ENCODE data around the gene KHDRBS1. TPM values are rescaled to one million over a fixed set of nuclear protein-coding genes. Genes with fewer than 3 reads are reported as not detected.

KHDRBS1 gene
- total and polyA plus RNA-seq, 9 of the 15 experiments (the other 6 are each of a cell fraction or from before 2014, with no cell fraction given) = 48.4 to 257 (median 114) TPM

DNA sequence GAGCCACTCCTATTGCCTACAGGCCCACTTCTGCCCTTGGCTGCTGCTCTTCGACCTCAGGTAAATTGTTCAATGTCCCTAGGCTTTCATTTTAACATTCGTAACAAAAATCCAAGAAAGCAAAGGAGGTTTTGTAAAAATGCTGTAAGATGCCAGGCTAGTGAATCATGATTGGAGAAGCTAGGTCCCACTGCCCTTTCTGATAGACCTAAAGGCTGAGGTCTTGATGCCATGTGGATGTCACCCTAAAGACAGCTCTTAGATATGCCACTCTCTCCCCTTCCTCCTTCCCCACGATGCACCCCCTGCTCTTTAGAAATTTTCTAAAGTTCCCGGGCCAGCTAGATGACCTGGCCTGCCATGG is 49.2 kb downstream of the KHDRBS1 start:
- no peaks in the 10 kb centered on the region for H3K9me1 ChIP-seq (ENCODE audit: control insufficient read depth, insufficient read depth, low read length)
- peak; percentile 18; the same call in 1 of the 2 replicates for TF ChIP-seq POLR2AphosphoS2 (IDR thresholded peaks at IDR 0.05; ENCODE audit: low read length)
- 0 out of 2 replicates have a peak, but pooled peaks have one; percentile 29 for TF ChIP-seq POLR2A (conservative IDR thresholded peaks at IDR 0.05)
- 0 out of 2 replicates have a peak, but pooled peaks have one; percentile 17 for TF ChIP-seq MYNN (IDR thresholded peaks at IDR 0.05)
- no peak for TF ChIP-seq MYNN (CRISPR knock-in tag; IDR thresholded peaks at IDR 0.05)
- TF ChIP-seq CHD2 (IDR thresholded peaks at IDR 0.05; ENCODE audit: low read depth, low read length) = no peak
- no peak for TF ChIP-seq NR3C1 (CRISPR knock-in tag; IDR thresholded peaks at IDR 0.05)
- peak; percentile 21; the same call in 1 of the 2 replicates for TF ChIP-seq PML (IDR thresholded peaks at IDR 0.05; ENCODE audit: low read length)
- TF ChIP-seq THAP12 (CRISPR knock-in tag; IDR thresholded peaks at IDR 0.05) = no peak
- 94% methylated on average over 4 of the region's 4 CpGs for WGBS (ENCODE audit: insufficient coverage, low coverage, missing lambda C conversion rate)
- no peak overlapping the region for H2AFZ ChIP-seq (ENCODE audit: low read depth, low read length)
- peak overlapping the region; percentile 61; the same call in 2 of the 3 replicates for H3K27ac ChIP-seq (ENCODE audit: extremely low read depth, low read depth, low read length)
- ATAC-seq (no peak), DNase-seq (ENCODE audit: extremely low read depth in 1 of 4, low spot score in 3 of 4) (no peak), FAIRE-seq (no peak)
- H3K9ac ChIP-seq (ENCODE audit: insufficient read depth in 1 of 2, low read depth in 2 of 2, low read length in 2 of 2) = peak overlapping the region; percentile 20 to 84; a peak in 3 of 4 replicates
- POLR2A ChIA-PET = interaction anchor here (0.5 to 3.6 kb wide), 9 partner anchors 9 to 385 kb away, joined by 3 to 17 read pairs (median 5); partner anchors contain the start of gene TMEM39B
- no peak overlapping the region for H3K4me3 ChIP-seq
- CTCF ChIA-PET (ENCODE audit: low intra/inter-chr PET ratio) = interaction anchor here (0.7 to 1.6 kb wide), 7 partner anchors 10 to 300 kb away, joined by 3 to 6 read pairs (median 4); partner anchors contain the start of genes PTP4A2 and TMEM39B
- peaks cover 15 to 27% of the 10 kb centered on the region in 2 experiments for H3K4me1 ChIP-seq (replicated peaks in 1 of 2; ENCODE audit: control insufficient read depth in 2 of 2, insufficient read depth in 2 of 2, low read length in 2 of 2)
- 0 out of 2 replicates have a peak, but pooled peaks cover 6% of the 10 kb centered on the region for H4K20me1 ChIP-seq (replicated peaks; ENCODE audit: control insufficient read depth, insufficient read depth, low read length)
- in situ Hi-C loops (cut with MboI) = loop anchor here (5.0 to 10.0 kb wide), 2 partner anchors 91 to 238 kb away; no protein-coding TSS in a partner anchor
- no peaks in the 10 kb centered on the region for H3K27me3 ChIP-seq (ENCODE audit: control insufficient read depth in 2 of 2, insufficient read depth in 2 of 2, low read length in 2 of 2)
- H3K9me3 ChIP-seq (replicated peaks; ENCODE audit: control insufficient read depth, insufficient read depth, low read depth, low read length) = no peaks in the 10 kb centered on the region
- intact Hi-C loops (cut with micrococcal nuclease) = loop anchor here (1.0 to 10.0 kb wide), 4 partner anchors 86 to 352 kb away; partner anchors contain the start of gene SPOCD1
- H3K36me3 ChIP-seq (ENCODE audit: control insufficient read depth, insufficient read depth, low read length) = peaks cover 51% of the 10 kb centered on the region
- no peaks in the 10 kb centered on the region for H3K79me2 ChIP-seq (ENCODE audit: control insufficient read depth, insufficient read depth, low read length)
- no TSS peak for BruUV-seq (replicated peaks)
- H3K4me2 ChIP-seq (ENCODE audit: insufficient read depth, low read length) = no peak overlapping the region

Data from K562 (cell line).